C4-2B (cell line): Measurements from ENCODE around the gene CACUL1.

ENCODE experiments used
- CTCF ChIP-seq: fragments of 450-650 bp; conservative IDR thresholded peaks from 2 replicates; pipeline ENCODE4 v1.5.1; 2017; ENCODE audit warnings: mild to moderate bottlenecking
- ZFX ChIP-seq: fragments of 450-650 bp; IDR thresholded peaks from 2 replicates; pipeline ENCODE4 v1.6.1; 2017

GRCh38 chr10:118662228-118663035 lies 92.3 kb downstream of the CACUL1 start:
- TF ChIP-seq CTCF (no peak), ZFX (no peak)
